Hematopoietic multipotent progenitor cell treated with erythropoietin and hydrocortisone succinate and interleukin-3 and kit ligand, for 17 days (in vitro differentiated cells): ENCODE data around the gene TSPO.

ENCODE experiments used
- DNase-seq: peaks from one replicate; pipeline ENCODE4 v3.0.0-alpha.2; 2015; ENCODE audit warnings: low spot score

The TSPO gene

DNA sequence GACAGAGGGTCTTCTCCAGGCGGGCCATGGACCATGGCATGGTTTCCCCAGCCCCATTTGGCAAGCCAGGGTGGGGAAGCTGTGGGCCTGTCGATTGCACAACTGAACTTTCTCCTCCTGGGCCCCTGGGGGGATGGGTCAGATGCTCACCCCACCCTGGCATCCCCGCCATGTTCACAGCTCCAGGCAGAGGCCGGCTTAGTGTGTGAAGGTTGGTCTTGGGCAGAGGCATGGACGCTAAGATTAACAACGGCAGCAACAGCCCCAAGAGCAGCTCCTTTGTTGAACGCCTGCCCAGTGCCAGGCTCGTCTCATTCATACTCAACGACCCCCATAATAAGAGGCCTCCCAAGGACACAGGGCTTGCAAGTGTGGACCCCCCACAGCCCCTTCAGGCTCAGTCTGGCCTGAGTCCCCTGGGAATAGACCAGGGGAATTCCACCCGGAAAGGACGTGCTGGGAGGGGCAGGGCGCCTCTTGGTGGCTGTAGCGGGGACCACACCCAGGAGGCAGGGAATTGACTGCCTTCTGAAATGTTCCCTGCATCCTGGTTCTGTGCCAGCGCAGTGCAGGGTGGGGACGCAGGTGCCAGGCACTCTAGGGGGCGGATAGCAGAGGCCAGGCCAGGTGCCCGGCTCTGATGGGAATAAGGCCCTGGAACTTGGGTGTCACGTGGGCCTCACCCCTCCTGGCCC, 8.3 kb downstream of the TSPO start:
- no peak for DNase-seq

GRCh38 chr22:43160497-43161126, 9.3 kb downstream of the TSPO start:
- no peak for DNase-seq

GRCh38 chr22:43162412-43163150, 11.2 kb downstream of the TSPO start:
- DNase-seq, result no peak

- no peak for DNase-seq
Measured at GRCh38 chr22:43163241-43163795, 12.0 kb downstream of the TSPO start.

- DNase-seq, result no peak
Measured at GRCh38 chr22:43164636-43165035, 13.3 kb downstream of the TSPO start.

- DNase-seq, result no peak
Measured at GRCh38 chr22:43166132-43166930, 15.0 kb downstream of the TSPO start.

DNA sequence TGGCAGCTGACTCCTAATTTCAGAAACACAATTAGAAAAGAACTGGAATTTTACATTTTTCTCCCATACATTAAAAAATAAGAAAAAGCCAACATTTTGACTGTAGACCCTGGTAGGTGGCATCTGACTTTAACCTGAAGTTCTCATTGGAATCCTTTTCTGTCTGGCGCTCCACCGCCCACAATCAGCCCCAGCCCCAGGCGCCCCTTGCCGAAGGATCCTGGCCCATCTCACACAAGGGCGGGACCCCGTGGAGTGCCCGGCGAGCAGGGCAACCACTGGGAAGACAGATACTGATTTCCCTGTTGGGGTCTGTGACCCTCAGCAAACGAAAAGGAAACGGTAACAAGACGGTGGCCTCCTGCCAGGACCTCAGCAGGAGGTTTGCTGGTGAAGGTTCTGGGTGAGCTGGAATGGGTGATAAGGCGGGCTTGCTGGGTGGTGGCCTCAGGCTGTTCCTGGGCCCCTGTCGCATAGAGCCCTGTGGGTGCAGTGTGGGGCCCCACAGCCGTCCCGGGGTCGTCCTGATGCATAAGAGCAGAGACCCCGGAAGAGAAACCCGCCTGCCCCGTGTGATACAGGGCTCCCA, 15.7 kb downstream of the TSPO start:
- DNase-seq, result peak; percentile 66

DNA sequence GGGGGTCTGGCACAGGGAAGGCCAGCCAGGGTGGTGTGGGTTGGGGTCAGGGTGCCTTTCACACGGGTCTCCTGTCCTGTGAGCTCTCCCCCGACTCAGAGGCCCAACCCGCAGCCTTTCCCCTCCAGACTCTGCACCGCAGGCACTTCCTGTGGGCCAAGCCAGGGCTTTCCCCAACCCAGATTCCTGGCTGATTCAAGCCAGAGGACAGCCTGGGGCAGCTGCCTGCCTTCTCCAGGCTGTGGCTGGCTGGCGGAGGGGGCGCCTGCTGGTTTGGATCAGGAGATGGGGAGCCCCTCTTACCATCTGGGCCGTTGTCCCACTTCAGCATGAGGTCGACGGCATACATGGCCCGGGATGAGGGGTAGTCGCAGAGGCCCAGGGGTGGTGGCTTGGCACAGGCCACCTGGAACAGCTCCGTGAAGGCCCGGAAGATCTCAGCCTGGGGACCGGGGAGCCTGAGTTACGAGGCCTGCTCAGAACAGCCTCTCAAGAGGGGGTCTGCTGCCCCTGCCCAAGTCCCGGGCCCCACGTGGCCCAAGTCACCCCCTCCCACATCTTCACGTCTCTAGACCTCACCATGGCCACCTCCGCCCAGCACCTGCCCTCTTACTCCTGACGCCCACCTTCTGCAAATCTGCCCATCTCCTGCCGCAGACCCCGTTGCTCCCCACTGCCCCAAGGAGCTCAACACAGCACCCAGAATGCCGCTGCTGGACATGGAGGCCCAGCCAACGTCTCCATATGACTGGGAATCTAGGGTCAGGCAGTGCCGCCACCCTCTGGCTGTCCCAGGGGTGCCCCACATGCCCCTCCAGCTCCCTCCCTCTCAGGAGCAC, 17.3 kb downstream of the TSPO start:
- DNase-seq, result no peak

DNA sequence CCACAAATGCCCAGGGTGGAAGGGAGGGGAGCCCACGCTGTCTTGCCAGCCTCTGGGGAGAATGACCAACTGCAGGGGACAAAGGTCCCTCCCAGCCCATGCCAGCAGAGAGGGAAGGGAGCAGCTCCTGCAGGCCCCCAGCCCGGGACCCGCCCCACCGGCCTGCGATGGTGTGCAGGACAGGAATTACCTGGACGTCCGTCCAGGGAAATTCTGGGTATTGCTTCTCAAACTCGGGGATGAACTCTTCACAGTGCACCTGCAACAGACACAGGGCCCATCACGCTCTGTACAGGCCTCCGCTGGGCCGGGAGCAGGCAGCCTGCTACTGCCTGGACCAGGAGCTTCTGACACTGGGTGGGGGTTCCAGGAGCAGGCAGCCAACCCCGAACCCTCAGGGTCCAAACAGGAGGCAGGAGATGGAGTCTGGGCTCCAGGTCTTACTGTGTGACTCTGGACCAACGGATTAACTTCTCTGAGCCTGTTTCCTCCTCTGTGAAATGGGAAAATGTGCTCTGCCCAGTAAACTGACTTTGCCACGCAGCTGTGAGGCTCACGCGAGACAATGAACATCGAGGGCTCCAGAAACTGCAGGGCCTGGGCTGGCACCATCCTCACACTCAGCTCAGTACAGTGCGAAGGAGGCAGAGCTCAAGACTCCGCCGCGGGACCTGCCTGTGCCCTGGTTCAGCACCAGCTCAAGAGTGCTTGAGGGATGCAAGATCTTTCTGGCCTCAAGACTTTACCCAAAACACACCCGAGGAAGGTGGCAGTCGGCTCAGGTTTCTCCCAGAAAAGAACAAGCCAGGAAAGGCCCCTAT, 18.2 kb downstream of the TSPO start:
- no peak for DNase-seq

DNA sequence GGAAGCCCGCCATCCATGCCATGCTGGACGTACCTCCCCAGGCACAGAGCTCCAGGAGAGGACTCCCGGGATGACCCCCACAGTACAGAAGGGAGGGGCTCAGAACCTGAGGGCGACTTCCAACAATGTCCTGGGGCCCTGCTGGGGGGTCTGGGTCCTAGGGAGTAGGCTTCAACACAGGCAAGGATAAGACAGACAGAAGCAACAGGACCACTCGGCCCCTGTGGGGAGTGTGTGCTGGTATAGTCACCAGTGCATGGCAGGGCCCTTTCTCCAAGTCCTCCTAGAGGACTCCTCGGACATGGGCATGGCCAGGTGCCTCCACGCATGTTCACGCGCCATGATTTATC, 18.7 kb downstream of the TSPO start:
- DNase-seq, result no peak

DNA sequence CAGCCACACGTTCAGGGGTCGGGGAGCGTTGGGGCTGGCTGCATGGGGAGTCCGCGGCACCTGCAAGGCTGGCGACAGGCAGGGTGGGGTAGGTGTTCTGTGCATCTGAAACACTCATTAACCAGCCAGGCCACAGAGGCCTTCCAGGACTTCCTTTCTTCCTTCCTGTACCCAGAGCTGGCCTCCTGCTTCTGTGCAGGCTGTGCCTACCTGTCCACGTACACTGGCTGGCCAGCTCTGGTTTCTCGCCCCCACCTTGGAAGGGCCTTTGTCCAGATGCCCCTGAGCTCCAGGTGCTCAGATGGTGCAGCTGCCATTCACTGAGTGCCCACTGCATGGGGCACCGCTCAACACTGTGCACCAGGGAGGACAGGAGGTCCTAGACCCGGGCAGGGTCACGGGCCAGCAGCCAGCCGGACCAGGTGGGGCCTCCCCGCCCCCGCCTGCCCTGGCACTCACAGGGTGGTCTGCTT, 19.7 kb downstream of the TSPO start:
- no peak for DNase-seq

- DNase-seq, result no peak
Measured at GRCh38 chr22:43171607-43172006, 20.2 kb downstream of the TSPO start.

GRCh38 chr22:43172191-43172590, 20.8 kb downstream of the TSPO start:
- DNase-seq, result no peak

- no peak for DNase-seq
Measured at GRCh38 chr22:43173566-43173965, 22.2 kb downstream of the TSPO start.

DNA sequence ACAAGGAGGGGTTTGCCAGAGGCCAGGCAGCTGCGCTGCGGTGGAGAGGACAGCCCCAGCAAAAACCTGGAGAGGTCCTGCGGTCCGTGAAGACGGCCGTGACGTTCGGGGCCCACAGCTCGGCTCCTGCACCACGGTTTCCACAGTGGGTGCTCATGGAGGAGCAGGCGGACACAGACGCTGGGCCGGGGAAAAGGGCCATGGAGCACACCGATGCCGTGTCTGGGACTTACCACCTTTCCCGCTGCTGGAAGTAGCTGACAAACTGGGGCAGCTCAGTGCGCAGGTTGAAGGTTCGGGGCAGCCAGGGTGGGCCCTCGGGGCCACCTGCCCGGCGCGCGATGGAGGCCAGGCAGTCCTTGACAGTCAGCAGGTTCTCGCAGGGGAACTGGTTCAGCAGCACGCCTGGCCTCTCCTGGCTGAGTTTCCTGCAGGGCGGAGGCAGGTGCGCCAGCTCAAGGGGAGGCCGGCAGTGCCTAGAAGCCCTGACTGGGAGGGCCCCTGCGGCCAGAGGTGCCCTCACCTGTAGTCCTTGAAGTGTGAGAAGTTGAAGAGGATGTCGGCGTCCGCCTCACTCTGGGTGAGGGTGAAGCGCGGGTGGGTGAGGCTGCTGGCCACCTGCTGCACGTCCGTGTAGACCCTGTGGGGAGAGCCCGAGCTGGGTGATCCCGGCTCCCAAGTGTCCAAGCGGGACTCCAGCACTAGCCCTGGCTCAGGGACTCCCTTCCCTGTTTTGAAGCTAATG, 22.8 kb downstream of the TSPO start:
- no peak for DNase-seq

- DNase-seq, result no peak
Measured at GRCh38 chr22:43174941-43175531, 23.7 kb downstream of the TSPO start.

GRCh38 chr22:43176090-43176489, 24.7 kb downstream of the TSPO start:
- no peak for DNase-seq

DNA sequence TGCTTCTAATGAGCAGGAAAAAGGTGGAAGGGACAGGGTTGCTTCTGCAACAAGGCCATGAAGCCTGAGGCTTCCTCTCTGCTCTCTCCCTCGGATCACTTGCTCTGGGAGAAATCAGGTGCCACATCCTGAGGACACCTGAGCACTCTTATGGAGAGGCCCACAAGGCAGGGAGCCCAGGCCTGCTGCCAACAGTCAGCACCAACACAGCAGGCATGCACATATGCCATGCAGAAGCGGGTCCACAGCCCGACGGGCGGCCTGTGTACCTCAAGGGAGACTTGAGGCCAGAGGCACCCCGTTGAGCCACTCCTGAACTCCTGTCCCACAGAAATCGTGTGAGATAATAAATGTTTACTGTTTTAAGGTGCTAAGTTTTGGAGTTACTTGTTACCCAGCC, 26.1 kb downstream of the TSPO start:
- DNase-seq, result no peak
